Activated gamma-delta T cell treated with anti-CD3 and anti-CD28 coated beads, Interleukin-2, amount 50 U/mL, for 16 hours (primary cell): ENCODE measurements around the gene CACNA1B.

Source experiments
- DNase-seq: peaks from one replicate; pipeline ENCODE4 v3.0.0-alpha.2; 2020; ENCODE audit warnings: low read depth

CACNA1B gene

DNA sequence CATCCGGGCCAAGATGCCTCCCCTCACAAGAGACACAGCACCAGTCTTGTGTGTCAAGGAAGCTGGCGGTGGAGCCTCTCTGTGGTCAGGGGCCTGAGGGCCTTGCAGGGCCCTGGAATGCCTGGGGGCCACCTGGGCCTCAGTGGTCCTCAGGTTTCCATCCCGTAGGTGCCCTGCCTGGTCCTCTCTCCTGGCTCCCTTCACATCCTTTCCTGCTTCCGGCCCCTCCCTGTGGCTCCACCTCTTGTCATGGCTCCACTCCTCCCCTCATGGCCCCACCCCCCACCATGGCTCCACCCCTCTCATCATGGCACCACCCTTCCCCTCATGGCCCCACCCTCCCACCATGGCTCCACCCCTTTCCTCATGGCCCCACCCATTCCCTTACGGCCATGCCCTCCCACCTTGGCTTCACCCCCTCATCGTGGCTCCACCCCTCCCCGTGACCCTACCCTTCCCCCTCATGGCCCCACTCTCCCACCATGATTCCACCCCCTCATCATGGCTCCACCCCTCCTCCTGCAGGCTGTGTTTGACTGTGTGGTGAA is 175.8 kb downstream of the CACNA1B start:
- DNase-seq, result no peak

DNA sequence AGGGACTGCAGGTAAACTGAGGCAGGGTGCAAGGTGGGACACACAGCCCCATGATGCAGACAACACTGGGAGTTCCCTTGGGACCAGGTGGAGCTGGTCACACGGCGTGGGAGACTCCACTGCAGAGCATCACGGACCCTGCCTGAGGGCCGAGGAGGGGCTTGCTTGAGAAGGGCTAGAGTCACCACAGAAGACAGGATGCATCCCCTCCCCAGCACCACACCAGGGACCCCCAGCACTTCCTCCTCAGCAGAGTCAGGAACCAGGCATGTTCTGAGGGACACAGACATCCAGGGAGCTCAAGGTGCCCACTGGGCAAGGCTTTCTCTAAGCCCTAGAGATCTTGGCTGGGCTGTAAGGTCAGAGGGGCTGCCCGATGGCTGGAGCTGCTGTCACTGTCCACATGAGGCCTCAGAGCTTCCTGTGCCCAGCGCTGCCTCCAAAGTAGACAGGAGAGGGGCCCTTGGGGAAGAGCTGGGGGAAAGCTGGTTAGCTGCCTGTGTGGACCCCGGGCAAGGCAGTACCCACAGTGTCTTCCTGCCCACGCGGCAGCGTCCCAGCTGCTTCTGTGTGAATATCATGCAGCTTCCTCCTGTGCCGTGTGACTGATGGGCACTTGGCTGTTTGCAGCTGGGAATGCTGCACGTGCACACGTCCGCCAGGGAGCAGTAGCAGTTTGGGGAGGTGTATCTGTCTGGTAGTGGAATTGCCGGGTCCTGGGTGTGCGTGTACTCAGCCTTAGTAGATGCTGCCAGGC is 176.6 kb downstream of the CACNA1B start:
- DNase-seq, result no peak

DNA sequence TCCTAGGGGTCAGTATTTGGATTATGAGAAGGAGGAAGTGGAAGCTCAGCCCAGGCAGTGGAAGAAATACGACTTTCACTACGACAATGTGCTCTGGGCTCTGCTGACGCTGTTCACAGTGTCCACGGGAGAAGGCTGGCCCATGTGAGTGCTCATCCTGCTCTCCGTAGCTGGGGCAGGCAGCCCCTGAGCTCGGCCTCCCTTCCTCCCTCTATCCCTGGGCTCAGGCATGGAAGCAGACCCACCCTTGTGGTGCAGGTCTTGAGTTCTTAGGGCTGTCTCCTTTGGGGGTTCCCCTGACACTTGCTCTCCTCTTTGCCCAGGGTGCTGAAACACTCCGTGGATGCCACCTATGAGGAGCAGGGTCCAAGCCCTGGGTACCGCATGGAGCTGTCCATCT is 180.1 kb downstream of the CACNA1B start:
- no peak for DNase-seq

DNA sequence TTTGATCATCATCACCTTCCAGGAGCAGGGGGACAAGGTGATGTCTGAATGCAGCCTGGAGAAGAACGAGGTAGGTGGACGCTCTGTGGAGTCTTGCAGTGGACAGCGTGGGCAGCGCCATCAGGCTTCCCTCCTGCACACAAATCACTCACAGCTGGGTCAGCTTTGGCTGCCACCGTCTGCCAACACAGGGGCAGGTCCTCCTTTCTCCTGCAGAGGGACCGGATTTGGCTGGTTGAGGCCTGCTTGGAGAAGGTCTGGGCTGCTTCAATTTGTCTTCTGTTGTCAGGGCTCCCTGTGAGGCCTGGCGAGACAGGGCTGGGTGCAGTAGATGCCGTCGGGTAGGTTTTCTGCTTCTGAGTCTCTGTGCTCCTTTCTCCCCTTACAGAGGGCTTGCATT is 180.6 kb downstream of the CACNA1B start:
- DNase-seq, result no peak

DNA sequence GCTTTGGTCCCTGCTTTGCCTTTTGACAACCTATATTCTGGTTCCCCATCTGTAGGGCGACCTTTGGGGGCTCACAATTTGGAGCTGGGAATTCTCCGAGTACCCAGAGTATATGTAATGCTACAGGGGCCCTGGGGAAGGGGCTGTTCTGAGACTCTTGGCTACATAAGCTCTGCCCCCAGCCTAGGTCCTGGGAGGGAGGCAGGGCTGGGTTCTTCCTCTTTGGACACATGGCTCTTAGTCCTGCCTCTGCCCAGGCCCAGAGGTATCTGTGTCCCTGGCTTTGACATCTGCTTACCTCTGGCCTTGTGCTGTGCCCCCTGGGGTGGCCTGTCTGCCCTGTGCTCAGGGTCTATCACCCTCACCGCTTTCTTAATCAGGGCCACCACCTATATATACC is 181.6 kb downstream of the CACNA1B start:
- DNase-seq, result no peak

DNA sequence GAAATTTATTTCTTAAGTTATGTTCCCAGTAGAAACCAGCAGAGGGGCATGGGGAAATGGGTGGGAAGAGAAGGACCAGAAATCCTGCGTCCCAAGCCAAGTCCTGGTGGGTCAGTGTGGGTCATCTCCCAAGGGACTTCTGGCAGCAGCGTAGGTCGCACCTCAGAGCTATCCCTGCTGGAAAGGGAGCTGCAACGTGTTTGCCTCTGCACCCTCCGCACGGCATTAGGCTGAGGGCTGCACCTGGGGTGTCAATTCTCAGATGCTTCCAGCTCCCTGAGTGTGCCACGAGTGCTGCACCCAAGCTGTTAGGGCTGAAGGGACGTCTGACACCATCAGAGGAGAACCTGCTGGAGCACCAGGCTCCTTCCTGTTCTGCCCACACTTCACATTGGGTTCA is 182.8 kb downstream of the CACNA1B start:
- no peak for DNase-seq

DNA sequence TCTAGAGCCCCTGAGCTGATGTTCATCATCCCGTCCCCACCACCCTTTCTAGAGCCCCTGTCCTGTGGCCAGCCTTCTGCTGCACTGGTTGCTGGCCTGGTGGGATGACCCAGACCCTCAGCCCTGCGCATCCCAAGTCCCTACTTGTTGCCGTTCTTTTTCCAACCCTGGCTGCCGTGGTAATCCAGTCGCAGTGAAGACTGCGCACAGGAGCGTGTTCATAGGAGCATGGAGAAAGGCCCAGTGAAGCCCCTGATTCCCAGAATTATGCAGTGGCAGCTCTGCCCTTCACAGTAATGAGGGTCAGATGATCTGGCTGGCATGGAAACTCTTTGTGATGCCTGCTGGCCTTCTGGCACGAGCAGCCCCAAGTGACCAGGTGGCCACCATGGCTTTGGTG is 183.3 kb downstream of the CACNA1B start:
- no peak for DNase-seq

DNA sequence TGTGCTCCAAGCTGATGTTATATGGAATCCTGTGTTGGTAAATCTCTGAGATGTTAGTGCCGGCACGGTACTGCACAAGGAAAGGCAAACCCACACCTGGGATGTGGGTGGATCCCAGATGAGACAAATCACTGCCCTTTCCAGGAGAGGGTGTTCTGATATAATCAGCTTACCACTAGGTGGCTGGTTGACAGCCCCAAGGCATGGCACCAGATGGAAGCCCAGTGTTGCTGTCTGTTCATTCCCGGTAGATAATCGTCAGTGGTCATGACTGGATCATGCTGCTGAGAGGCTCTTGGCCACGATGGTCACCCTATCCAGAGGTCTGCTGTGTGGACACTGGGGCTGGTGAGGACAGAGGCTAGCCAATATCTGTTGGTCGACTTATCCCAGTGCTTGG is 184.0 kb downstream of the CACNA1B start:
- DNase-seq, result no peak

DNA sequence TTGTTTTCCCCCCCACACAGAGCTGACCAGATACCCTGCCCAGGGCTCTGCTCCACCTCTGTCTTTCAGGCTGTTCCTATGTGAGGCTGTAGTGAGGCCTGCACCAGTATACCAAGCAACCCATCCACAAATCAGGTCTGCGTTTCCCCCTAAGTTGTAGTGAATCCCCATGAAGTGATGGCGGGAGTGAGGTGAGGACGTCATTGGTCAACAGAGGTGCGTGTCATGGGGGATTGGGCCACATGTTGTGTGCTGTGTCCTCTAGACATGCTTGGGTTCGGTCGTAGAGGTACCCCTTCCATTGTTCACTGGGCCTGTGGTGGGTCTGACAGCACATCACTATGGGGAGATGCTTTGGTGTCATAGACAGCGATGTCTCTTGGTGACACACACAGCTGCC is 184.6 kb downstream of the CACNA1B start:
- DNase-seq, result no peak

DNA sequence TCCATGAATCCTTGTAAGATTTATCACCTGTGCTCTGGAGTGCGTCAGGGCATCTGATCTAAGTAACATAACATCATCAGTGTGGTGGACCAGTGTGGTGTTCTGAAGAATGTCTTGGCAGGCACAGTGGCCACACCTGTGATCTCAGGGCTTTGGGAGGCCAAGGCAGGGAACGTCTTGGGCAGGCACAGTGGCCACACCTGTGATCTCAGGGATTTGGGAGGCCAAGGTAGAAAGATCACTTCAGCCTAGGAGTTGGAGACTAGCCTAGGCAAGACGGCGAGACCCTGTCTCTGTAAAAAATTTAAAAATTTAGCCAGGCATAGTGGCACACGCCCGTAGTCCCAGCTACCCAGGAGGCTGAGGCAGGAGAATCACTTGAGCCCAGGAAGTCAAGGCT is 185.5 kb downstream of the CACNA1B start:
- DNase-seq, result no peak

DNA sequence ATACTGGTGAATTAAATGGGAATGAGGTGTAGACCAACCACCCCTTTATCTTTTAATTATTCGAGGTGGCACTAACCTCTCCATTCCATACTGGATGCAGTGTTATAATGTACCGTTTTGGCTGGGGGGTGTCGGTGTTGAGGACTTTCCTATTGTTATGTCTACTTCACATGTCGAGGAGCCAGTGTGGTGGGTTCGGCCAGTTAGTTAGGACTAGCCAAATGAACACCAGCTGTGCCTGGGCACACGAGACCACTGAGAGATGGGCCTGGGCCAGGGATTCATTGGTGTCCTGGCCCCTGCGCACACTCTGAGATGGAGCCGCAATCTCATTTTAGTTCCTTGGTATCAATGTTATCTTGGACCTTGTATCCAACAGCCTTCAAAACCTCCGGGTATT is 186.2 kb downstream of the CACNA1B start:
- no peak for DNase-seq

DNA sequence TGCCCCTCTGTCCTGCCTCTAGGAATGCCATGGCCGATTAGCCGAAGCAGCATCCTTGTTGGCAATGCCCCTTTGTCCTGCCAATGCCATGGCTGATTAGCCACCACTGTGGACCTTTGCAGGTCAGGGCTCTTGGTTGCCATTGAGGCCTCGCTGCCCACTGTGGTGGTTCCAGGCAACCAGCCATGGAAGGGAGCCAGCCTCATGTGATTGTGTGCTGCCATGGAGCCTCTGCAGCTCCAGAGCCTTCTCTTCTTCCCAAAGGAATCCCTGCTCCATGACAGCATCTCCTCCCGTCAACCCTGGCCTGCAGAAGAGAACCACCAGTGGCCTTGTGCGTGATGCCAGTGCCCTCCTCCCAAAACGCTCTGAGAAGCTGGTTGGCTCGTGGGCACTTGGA is 187.0 kb downstream of the CACNA1B start:
- DNase-seq, result no peak

DNA sequence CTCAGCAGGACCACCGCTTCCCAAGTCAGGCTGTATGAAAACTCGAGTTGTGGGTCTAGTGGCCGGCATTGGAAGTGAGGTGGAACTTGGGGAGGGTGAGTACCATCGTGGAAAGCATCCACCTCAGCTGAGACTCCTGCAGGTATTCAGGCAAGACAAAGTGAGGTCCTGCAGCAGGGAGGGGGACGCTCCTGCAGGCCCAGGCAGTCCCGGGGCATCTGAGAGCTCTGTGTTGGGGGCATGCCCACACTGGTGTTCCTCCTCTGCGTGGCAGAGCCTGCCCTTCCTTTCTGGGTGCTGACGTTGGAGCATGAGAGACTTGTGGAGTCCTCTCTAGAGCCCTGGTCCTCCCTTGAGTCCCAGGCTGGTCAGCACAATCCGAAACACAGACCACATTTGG is 187.7 kb downstream of the CACNA1B start:
- no peak for DNase-seq

DNA sequence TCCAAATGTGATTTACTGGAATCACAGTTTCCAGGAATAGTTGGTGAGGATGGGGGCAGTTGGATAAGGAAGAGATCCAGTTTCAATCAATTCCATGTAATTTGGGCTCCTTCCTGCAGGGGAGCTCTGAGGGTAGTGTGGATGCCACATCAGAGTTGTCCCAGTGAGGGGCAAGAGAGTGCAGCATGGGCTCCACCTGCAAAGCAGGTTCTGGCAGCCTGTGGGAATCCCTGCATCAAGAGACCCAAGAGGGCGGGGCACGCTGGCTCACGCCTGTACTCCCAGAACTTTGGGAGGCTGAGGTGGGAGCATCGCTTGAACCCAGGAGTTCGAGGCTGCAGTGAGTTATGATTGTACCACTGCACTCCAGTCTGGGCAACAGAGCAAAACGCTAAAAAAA is 188.5 kb downstream of the CACNA1B start:
- no peak for DNase-seq

DNA sequence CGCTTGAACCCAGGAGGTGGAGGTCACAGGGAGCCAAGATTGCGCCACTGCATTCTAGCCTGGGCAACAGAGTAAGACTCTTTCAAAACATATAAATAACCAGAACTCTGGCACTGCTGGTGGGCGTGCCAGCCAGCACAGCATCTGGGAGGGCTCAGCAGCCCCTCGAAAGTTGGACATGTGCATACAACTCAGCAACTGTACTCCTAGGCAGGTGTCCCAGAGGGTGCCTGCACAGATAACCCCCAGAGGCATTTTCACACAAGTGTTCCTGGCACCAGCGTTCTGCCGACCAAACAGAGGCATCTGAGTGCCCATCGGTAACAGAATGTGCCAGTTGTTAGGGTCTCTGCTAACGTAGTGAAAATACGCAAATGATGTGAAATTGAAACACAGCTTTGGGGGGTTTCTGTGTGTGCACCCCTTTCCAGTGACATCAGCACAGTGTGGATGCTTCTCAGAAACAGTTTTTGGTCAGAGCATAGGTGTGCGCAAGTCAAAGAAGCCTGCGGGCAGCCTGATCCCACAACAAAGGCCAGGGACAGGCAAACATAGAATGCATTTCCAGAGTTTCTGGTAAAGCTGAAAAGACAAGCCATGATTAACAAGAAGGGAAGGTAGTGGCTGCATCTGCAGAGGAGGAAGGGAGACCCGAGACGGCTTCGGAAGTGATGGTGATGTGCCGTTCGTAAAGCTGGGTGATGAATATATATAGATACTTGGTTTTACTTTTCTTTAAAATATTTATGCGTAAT is 190.2 kb downstream of the CACNA1B start:
- no peak for DNase-seq

DNA sequence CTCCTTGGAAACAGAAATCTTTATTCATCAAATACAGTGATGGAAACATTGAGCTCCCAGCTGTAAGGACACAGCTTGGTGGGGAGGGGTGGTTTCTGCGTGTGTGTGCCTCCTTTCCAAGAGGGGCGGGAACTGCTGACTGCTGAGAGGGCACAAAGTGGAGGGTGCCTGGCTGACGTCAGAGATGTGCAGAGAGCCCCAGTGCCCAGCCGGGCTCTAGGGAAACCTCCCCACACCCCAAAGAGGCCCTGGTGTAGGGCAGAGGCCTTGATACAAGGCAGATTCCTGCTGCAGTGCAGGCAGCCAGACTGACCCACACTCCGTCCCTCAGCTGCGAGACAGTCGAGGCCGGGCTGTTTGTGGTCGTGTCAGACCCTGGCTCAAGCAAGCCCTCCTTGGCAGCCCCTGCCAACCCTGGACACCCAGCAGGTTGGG is 191.0 kb downstream of the CACNA1B start:
- no peak for DNase-seq

DNA sequence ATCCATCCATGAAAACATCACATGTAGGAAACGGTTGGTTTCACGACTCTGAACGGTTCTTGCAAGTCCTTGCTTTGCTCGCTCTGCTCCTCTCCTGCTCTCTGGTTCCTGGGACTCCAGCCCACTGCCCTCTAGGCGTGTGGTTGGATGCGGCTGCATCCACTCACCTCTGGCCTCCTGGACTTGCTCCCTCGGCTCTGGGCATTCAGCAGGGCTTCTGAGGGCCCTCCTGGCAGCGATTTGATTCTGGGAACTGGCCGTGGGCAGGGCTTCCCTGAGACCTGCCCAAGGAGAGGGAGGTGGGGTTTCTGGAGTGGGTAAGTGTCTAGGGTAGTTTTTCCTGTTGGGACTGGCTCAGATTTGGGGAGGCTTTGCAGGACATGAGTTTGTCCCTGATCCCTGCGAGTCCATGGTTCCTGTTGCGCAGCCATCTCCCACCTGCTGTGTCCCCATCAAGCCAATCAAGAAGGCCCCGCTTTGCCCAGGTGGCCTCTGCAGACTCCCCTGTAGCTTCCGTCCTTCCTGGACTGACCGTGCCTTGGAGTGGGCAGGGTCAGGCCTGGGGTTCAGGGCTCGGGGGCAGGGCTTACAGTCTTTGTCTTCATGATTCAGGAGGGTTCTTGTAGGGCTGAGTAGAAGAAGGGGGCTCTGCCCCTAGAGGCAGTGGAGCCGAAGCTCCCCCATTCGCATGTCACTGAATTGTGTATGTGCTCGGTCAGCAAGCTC is 192.3 kb downstream of the CACNA1B start:
- DNase-seq, result no peak

DNA sequence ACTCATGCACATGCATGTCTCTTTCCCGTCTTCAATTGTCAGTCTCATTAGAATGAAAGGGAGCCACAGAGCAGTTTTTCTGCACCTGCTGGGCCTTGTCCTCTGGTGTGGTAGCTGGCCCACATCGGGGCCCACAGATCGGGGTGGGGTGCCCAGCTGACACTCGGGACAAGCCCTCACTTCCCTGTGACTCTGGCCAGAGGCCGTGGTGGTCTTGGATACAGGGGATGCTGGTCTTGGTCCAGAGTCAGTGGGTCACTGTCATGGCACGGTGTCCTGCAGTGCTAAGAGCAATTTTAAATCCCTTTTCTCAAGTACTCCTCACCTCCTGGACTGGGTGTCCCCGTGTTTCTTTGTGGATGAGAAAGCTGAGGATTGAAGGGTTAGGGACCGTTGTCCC is 193.2 kb downstream of the CACNA1B start:
- DNase-seq, result no peak

DNA sequence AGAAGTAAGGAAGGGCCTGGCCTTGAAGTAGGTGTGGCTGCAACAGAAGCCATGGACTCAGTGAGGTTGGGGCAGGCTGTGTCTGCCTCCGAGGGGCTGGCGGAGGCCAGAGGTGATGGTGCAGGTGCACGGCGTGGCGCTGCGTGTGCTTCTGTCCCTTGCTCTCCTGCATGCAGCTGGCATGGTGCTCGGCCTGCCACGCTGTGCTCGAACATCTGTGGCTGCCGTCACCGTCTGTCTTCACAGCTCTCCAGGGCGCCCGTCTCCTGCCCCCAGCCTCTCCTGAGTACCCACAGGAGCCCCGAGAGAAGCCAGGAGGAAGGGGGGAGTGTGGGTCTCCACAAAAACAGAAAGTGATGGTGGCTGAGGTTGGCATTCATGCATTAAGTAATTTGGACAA is 193.7 kb downstream of the CACNA1B start:
- no peak for DNase-seq

DNA sequence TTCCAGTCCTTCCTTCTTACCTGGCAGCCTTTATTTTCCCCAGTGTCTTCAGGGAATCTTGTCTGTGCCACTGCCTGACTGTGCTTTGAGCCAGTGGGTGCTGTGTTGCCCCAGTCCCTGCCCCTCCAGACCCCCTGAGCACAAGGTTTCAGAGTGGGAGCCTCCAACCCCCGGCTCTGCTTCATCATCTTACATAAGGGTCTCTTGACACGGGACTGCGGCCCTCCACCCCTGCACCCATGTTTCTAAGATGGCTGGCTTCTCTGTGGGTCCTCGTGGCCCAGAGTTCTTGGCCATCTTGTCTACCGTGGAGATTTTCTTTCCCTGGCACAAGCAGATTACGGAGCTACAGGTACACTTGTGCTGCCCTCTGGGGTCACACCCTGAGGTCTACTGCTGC is 194.1 kb downstream of the CACNA1B start:
- DNase-seq, result no peak

DNA sequence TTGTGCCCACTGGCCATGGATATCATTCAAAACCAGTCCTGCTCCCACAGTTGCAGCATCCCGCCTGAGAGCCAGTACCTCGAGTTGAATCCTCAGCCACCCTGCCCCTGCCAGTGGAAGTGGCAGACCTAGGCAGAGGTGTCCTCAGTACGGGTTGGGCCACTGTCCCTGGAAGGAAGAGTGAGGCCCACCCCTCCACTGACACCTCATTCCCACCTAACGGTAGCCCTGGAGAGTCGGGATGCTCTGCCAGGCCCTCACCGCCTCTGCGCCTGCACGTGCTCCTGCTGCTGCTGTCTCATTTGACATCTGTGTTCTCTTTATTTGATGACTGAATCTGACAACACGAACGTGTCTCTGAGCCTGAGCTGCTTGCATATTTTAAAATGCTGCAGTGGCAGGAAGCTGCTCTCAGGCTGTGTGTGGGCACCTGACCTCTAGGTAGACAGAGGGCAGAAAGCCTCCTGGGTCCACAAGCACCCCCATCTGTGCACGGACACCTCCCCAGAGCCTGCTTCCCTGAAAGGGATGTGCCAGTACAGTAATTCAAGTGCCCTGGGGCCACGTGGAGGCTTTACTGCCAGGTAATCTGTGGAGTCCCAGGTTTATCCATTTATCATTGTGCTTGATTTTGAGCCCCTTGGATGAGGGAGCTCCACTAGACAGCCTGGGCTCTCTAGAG is 194.7 kb downstream of the CACNA1B start:
- DNase-seq, result no peak

DNA sequence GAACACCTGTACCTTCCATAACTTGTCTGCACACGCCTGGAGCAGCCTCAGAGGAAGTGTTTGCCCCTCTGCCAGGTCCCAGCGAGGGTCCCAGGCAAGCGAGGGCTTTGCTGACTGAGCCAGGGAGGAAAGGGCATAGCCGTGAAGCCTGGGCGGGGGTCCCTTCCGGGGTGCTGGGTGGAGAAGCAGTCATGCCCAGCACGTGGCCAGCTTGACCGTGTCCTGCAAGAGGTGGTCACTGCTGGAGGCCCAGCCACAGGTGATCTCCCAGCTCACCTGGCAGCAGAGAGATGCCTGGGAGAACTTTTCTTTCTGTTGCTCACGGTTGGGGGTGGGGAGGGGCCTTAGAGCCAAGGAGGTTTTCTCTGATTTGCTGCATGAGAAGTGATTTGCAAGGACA is 195.3 kb downstream of the CACNA1B start:
- DNase-seq, result no peak
